A172 (cell line): ENCODE results near the gene MANBA. TPM values are rescaled to one million over a fixed set of nuclear protein-coding genes. Genes with fewer than 3 reads are reported as not detected.
"Not testable (repeated sequence)": the region's sequence is repeated elsewhere in the genome, so short reads cannot be mapped to it uniquely, and the experiment has no call there.

Source experiments
- DNase-seq: peaks from one replicate; pipeline ENCODE4 v3.0.0-alpha.2; 2015; ENCODE audit warnings: low spot score
- total RNA-seq: library from RNA; depleted of rRNA; stranded (reverse); fragments of >200 nt; shearing (Covaris generic); gene quantifications from 2 replicates; pipeline ENCODE4 v1.2.3, GENCODE V29; 2014

MANBA gene
- total RNA-seq, 1 experiment from 2014 or later = 32.8 TPM

DNA sequence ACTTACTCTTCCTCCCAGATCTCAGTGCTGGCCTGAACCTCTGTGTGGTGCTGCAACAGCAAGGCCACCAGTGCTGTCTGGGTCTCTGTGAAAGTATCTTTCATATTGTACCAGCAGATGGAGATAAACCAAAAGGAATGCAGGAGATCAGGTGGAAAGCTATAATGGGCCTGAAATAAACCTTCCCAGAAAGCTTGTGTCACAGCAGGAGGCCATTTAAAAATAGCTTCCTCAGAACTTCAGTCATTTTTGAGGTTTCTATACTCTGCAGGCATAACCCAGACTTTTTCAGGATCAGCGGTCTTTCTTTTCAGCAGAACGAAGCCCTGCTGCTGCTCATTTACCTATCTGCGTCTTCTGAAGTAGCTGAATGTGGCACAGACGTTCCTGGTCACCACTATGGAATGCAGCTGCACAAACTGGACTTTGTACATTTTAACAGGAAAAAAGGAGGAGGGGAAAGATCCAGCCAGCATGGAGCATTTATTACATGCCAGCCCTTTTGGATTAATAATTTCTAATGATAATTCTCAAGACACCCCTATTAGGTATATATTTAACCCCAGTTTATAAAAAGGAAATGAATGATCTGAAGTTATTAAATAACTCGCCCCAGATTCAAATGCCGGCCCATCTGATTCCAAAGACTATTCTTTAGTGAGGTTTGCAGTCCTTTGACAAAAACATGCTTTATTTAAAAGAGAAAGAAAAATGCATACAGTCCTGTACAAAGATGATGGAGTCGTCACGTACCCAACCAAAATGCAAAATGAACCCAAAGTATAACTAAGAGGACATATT is 139.9 kb downstream of the MANBA start:
- DNase-seq = peak; percentile 83

- not testable (repeated sequence) for DNase-seq
Measured at GRCh38 chr4:102619776-102620631, 140.8 kb downstream of the MANBA start.

DNA sequence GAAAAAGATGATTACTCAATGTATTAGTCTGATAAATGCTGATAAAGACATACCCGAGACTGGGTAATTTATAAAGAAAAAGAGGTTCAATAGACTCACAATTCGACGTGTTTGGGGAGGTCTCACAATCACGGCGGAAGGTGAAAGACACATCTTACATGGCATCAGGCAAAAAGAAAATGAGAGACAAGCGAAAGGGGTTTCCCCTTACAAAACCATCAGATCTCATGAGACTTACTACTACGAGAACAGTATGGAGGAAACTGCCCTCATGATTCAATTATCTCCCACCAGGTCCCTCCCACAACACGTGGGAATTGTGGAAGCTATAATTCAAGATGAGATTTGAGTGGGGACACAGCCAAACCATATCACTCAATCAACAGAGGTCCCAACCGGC is 141.7 kb downstream of the MANBA start:
- DNase-seq = not testable (repeated sequence)

GRCh38 chr4:102616636-102617035 is 144.1 kb downstream of the MANBA start:
- DNase-seq = no peak

GRCh38 chr4:102614801-102615200 is 146.0 kb downstream of the MANBA start:
- no peak for DNase-seq

DNA sequence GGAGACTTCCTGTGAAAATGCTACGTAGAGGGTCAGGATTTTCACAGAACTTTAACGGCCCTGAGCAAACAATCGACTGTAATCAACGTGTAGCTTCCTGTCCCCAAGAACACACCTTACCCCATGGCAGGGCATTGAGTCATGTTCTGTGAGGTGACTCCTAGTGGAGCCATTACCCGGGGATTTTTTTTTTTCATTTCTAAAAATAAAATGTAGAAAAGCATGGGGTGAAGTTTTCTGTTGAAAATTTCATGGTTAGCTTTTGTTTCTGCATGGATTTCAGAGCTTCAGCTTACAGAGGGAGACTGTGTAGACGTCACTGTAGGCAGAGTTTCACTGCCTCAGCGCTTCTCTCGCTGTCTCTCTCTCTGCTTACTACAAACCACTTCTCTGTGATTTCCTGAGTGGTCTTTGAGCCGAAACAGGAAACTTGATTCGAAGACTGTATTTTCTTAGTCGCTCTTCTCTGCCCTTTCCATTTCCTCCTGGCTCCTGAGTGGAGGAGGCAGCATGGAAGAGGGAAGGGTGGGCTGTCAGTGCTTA is 147.9 kb downstream of the MANBA start:
- DNase-seq = no peak

DNA sequence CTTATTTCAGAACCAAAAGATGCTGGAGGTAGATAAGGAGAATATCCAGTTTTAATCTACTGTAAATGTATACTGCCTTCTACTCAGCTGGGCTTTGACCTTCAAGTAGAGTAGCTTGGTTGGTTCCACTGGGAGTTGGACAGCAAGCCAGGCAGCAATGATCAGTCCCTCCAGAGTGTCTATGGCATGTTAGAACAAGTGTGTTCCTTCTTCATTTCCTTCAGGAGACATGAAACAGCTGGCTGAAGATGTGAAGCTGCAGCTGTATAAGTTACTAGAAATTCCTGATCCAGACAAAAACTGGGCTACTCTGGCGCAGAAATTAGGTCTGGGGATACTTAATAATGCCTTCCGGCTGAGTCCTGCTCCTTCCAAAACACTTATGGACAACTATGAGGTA is 148.6 kb downstream of the MANBA start:
- no peak for DNase-seq

GRCh38 chr4:102610476-102610875 is 150.3 kb downstream of the MANBA start:
- no peak for DNase-seq

- peak; percentile 19 for DNase-seq
Measured at GRCh38 chr4:102610007-102610406, 150.8 kb downstream of the MANBA start.

DNA sequence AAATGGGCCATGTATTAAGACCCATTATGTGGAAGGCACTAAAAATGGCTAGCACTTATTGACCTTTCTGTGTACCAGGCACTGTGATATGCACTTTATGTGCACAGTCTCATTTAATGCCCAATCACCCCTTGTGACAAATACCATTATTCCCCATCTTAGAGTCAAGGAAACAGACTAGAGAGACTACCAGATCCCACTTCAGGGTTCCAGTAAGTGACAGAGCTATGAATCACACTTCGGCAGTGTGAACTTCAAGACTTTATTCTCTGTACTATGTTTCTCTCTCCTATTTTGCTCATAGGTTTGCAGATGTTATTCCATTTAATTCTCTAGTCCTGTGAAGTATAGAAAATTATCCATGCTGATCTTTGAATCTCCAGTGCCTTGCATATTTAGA is 152.6 kb downstream of the MANBA start:
- DNase-seq = no peak

- no peak for DNase-seq
Measured at GRCh38 chr4:102606846-102607450, 153.8 kb downstream of the MANBA start.

GRCh38 chr4:102606261-102606660 is 154.5 kb downstream of the MANBA start:
- no peak for DNase-seq

DNA sequence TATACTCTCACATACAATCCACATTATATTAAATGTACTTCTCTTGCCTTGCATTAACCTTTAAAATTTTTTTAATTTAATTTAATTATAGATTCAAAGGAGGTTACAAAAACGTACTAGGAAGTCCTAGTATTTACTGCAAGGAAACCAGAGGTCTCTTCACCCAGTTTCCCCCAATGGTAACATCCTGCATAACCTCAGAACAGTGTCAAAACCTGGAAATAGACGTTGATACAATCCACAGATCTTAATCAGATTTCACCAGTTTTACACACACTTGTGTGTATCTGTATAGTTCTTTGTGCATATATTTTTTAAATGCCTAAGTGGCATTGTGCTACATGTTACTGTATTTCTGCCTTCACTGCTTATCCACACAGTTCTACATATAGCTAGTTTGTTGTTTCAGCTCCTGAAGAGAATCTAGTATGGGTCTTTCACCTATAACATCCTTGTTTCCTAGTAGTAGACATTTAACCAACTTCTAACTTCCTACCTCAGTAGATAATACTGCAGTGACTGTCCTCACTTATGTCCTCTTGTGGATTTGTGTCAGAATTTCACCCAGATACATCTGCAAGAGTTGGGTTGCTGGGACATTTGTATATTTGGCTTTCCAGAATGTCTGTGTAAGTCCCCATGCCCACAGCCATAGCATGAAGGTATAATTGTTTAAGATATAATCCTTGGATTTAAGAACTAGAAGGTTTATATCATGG is 156.4 kb downstream of the MANBA start:
- DNase-seq = no peak

GRCh38 chr4:102601586-102602227 is 159.1 kb downstream of the MANBA start:
- no peak for DNase-seq

GRCh38 chr4:102600689-102601088 is 160.1 kb downstream of the MANBA start:
- no peak for DNase-seq

DNA sequence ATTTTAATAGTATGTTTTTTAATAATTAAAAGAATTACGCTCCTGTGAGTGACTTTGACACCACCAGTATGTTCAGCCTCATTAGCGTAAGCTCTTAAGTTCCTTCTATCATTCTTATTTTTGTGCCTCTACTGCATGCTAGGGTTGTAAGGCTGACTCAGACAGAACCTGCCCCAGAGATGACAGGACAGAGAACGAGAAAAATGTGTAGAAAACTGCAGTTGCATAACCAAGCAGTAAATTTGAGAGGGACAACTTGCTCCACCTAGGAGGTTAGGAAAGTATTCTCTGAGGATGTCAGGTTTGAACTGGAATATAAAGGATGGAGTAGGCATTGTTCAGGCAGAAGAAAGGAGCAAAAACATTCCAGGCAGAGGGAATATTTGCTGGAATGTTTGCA is 160.9 kb downstream of the MANBA start:
- no peak for DNase-seq

GRCh38 chr4:102599455-102599854 is 161.3 kb downstream of the MANBA start:
- no peak for DNase-seq

GRCh38 chr4:102598762-102599374 is 161.9 kb downstream of the MANBA start:
- DNase-seq = no peak

- DNase-seq = no peak
Measured at GRCh38 chr4:102598086-102598761, 162.5 kb downstream of the MANBA start.

DNA sequence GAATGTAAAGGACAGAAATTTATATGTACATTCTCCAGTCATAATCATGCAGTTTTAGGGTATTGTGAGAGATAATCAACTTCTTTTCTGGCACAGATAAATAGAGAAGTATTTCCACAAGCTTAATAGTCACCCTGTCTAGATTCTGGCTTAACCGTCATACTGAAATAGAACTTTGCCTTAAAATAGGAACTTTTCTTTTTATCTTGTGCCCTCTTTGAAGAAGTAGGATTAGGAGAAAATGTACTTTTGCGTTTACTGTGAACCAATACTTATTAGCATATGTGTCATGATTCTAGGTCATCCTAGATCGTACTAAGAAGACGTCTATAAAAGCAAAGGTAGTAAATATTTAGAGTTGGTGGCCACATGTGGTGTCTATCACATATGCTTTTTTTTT is 164.2 kb downstream of the MANBA start:
- DNase-seq = no peak
